ENCODE data around the gene EPG5.

GRCh38 chr18:46008531-46008930 is 41.4 kb upstream of the EPG5 start:
- TF ChIP-seq, protein P1, sequence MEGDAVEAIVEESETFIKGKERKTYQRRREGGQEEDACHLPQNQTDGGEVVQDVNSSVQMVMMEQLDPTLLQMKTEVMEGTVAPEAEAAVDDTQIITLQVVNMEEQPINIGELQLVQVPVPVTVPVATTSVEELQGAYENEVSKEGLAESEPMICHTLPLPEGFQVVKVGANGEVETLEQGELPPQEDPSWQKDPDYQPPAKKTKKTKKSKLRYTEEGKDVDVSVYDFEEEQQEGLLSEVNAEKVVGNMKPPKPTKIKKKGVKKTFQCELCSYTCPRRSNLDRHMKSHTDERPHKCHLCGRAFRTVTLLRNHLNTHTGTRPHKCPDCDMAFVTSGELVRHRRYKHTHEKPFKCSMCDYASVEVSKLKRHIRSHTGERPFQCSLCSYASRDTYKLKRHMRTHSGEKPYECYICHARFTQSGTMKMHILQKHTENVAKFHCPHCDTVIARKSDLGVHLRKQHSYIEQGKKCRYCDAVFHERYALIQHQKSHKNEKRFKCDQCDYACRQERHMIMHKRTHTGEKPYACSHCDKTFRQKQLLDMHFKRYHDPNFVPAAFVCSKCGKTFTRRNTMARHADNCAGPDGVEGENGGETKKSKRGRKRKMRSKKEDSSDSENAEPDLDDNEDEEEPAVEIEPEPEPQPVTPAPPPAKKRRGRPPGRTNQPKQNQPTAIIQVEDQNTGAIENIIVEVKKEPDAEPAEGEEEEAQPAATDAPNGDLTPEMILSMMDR (IDR thresholded peaks at IDR 0.05): no peak
- no peak for TF ChIP-seq POLR2A (IDR thresholded peaks at IDR 0.05)
